ENCODE data around the gene FHIT.

DNA sequence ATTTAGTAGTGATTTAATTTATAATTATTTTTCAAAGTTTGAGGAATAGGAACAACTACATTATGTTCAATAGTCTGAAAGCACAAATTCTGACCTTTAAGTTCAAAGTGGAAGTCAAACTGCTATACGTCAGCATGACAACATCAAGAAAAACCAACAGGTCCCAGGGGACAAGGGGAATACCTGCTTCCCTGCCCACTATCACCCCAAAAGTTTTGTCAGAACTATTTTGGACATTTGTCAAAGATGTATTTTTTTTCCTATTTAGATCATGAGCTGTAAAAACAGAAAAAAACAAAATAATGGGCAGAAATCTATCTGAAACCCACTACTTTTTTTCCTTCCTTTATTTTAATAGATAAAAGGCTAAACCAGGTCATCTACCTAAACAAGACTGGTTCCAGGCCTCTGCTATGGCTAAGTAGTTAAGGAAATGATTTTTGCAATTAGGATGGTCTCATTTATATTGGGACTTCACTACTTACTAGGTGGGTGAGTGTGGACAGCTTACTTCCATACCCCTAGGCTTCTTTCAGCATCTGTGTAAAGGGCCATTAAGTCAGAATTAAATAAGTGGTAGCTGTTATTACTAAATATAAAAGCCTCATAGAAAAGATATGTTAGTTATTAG is 746.3 kb downstream of the FHIT start:
- TF ChIP-seq, protein P1, sequence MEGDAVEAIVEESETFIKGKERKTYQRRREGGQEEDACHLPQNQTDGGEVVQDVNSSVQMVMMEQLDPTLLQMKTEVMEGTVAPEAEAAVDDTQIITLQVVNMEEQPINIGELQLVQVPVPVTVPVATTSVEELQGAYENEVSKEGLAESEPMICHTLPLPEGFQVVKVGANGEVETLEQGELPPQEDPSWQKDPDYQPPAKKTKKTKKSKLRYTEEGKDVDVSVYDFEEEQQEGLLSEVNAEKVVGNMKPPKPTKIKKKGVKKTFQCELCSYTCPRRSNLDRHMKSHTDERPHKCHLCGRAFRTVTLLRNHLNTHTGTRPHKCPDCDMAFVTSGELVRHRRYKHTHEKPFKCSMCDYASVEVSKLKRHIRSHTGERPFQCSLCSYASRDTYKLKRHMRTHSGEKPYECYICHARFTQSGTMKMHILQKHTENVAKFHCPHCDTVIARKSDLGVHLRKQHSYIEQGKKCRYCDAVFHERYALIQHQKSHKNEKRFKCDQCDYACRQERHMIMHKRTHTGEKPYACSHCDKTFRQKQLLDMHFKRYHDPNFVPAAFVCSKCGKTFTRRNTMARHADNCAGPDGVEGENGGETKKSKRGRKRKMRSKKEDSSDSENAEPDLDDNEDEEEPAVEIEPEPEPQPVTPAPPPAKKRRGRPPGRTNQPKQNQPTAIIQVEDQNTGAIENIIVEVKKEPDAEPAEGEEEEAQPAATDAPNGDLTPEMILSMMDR (IDR thresholded peaks at IDR 0.05; ENCODE audit: low read depth, low read length, missing input control), result no peak
- no peak for TF ChIP-seq YY1 (IDR thresholded peaks at IDR 0.05)
- TF ChIP-seq RXRA (IDR thresholded peaks at IDR 0.05), result no peak
- TF ChIP-seq FOXA1 (IDR thresholded peaks at IDR 0.05), result no peak
- no peak for TF ChIP-seq REST (IDR thresholded peaks at IDR 0.05)
- no peak for TF ChIP-seq RAD21 (IDR thresholded peaks at IDR 0.05)
- TF ChIP-seq SP1 (IDR thresholded peaks at IDR 0.05), result no peak
- TF ChIP-seq ZBTB33 (IDR thresholded peaks at IDR 0.05), result no peak
- no peak for TF ChIP-seq EGR1 (IDR thresholded peaks at IDR 0.05; ENCODE audit: low read depth in 2 of 2)
- TF ChIP-seq TAF1 (conservative IDR thresholded peaks at IDR 0.05), result no peak

All from liver (tissue), 3 donors.